ENCODE data around the gene ABI1. TPM values are rescaled to one million over a fixed set of nuclear protein-coding genes. Genes with fewer than 3 reads are reported as not detected.

Gene ABI1
- polyA plus RNA-seq, 1 donor from 2014 or later: 50.4 TPM

GRCh38 chr10:26765549-26765948, 95.2 kb downstream of the ABI1 start:
- no peaks in the 10 kb centered on the region for H3K27me3 ChIP-seq (ENCODE audit: insufficient read depth, low read depth, low read length)
- no peak overlapping the region for H2AFZ ChIP-seq (ENCODE audit: low read depth, low read length)
- no peaks in the 10 kb centered on the region for H3F3A ChIP-seq (ENCODE audit: insufficient read depth, low read length, poor library complexity, severe bottlenecking)
- H4K20me1 ChIP-seq (ENCODE audit: insufficient read depth): no peaks in the 10 kb centered on the region
- H3K9me2 ChIP-seq (ENCODE audit: insufficient read depth, low read length): no peaks in the 10 kb centered on the region
- H3K36me3 ChIP-seq (ENCODE audit: insufficient read depth, low read length): no peaks in the 10 kb centered on the region
- H3K27ac ChIP-seq (ENCODE audit: low read length): no peak overlapping the region
- no peak overlapping the region for H3K4me2 ChIP-seq (ENCODE audit: low read length)
- no peak overlapping the region for H3K4me3 ChIP-seq (ENCODE audit: low read length)
- no peaks in the 10 kb centered on the region for H3K79me2 ChIP-seq (replicated peaks; ENCODE audit: insufficient read depth, low read length)
- no peak for TF ChIP-seq MXI1 (conservative IDR thresholded peaks at IDR 0.05; ENCODE audit: poor library complexity, severe bottlenecking)
- no peak for TF ChIP-seq REST (IDR thresholded peaks at IDR 0.05; ENCODE audit: borderline replicate concordance)
- TF ChIP-seq TAF1 (IDR thresholded peaks at IDR 0.05; ENCODE audit: low read depth): no peak
- TF ChIP-seq SMC3 (conservative IDR thresholded peaks at IDR 0.05; ENCODE audit: poor library complexity): no peak
- H3K9me3 ChIP-seq (ENCODE audit: low read length): no peaks in the 10 kb centered on the region
- H3K9ac ChIP-seq (ENCODE audit: low read length): no peak overlapping the region

- H3K9me3 ChIP-seq (ENCODE audit: low read length): no peaks in the 10 kb centered on the region
- H3F3A ChIP-seq (ENCODE audit: insufficient read depth, low read length, poor library complexity, severe bottlenecking): no peaks in the 10 kb centered on the region
- H2AFZ ChIP-seq (ENCODE audit: low read depth, low read length): no peak overlapping the region
- no peaks in the 10 kb centered on the region for H3K36me3 ChIP-seq (ENCODE audit: insufficient read depth, low read length)
- no peaks in the 10 kb centered on the region for H4K20me1 ChIP-seq (ENCODE audit: insufficient read depth)
- no peak overlapping the region for H3K4me3 ChIP-seq (ENCODE audit: low read length)
- TF ChIP-seq CTCF (IDR thresholded peaks at IDR 0.05; ENCODE audit: poor library complexity, severe bottlenecking): no peak
- H3K79me2 ChIP-seq (replicated peaks; ENCODE audit: insufficient read depth, low read length): no peaks in the 10 kb centered on the region
- no peak overlapping the region for H3K27ac ChIP-seq (ENCODE audit: low read length)
- no peaks in the 10 kb centered on the region for H3K27me3 ChIP-seq (ENCODE audit: insufficient read depth, low read depth, low read length)
- no peaks in the 10 kb centered on the region for H3K9me2 ChIP-seq (ENCODE audit: insufficient read depth, low read length)
- no peak overlapping the region for H3K4me2 ChIP-seq (ENCODE audit: low read length)
- no peak overlapping the region for H3K9ac ChIP-seq (ENCODE audit: low read length)
These were observed 101.8 kb downstream of the ABI1 start for GRCh38 chr10:26759008-26759407.

- no peak overlapping the region for H3K27ac ChIP-seq (ENCODE audit: low read length)
- H3K4me2 ChIP-seq (ENCODE audit: low read length): no peak overlapping the region
- no peak overlapping the region for H3K4me3 ChIP-seq (ENCODE audit: low read length)
These were observed 105.3 kb downstream of the ABI1 start for GRCh38 chr10:26755443-26755903.

More at GRCh38 chr10:26755443-26755903, 105.3 kb downstream of the ABI1 start:
- H3K79me2 ChIP-seq (replicated peaks; ENCODE audit: insufficient read depth, low read length): no peaks in the 10 kb centered on the region
- H3K9me2 ChIP-seq (ENCODE audit: insufficient read depth, low read length): no peaks in the 10 kb centered on the region
- H3K9ac ChIP-seq (ENCODE audit: low read length): no peak overlapping the region
- H3K9me3 ChIP-seq (ENCODE audit: low read length): no peaks in the 10 kb centered on the region
- no peak overlapping the region for H2AFZ ChIP-seq (ENCODE audit: low read depth, low read length)
- no peak for TF ChIP-seq RAD21 (conservative IDR thresholded peaks at IDR 0.05)
- TF ChIP-seq POLR2AphosphoS5 (IDR thresholded peaks at IDR 0.05): no peak
- TF ChIP-seq EP300 (conservative IDR thresholded peaks at IDR 0.05; ENCODE audit: poor library complexity, severe bottlenecking): no peak
- TF ChIP-seq CTCF (IDR thresholded peaks at IDR 0.05; ENCODE audit: poor library complexity, severe bottlenecking): no peak
- no peak for TF ChIP-seq TAF1 (IDR thresholded peaks at IDR 0.05; ENCODE audit: low read depth)
- no peak for TF ChIP-seq MXI1 (conservative IDR thresholded peaks at IDR 0.05; ENCODE audit: poor library complexity, severe bottlenecking)
- no peaks in the 10 kb centered on the region for H4K20me1 ChIP-seq (ENCODE audit: insufficient read depth)
- no peaks in the 10 kb centered on the region for H3K36me3 ChIP-seq (ENCODE audit: insufficient read depth, low read length)
- no peaks in the 10 kb centered on the region for H3K27me3 ChIP-seq (ENCODE audit: insufficient read depth, low read depth, low read length)
- H3F3A ChIP-seq (ENCODE audit: insufficient read depth, low read length, poor library complexity, severe bottlenecking): no peaks in the 10 kb centered on the region
